ENCODE measurements around the gene BPIFB4. TPM values are rescaled to one million over a fixed set of nuclear protein-coding genes. Genes with fewer than 3 reads are reported as not detected.

The BPIFB4 gene
- total and polyA plus RNA-seq, 4 donors, result 0.25 TPM; not detected in 3

DNA sequence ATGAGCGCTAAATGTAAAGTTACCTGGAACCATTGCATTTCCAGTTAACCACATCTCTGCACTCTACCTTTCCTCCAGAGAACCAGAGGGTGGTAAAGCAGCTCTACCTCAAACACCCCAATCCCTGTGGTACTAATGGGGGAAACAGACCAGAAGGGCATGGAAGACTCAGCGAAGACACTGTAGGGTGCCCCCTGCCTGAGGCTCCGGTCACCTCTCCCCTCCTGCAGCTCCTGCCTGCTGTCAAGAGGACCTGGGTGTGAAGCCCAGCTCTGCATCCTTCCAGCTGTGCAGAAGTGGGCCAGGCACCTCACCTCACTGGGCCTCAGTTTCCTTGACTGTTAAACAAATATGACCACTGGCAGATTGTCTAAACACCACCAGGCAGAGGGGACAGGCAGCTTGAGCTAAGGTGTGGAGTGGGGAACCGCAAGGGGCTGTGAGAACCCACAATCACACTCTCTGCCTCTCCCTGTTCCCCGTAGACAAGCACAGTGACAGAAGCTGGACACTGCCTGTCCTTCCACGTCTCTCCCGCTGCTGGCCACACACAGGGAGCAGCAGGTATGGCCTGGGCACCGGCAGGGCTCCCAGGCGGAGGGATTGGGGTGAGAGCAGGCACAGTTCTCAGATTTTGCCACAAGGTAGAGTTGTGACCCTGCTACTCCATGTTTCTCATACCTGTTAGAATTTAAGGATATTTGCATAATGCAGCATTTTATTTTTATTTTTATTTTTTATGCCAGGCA lies 79.4 kb downstream of the BPIFB4 start:
- peaks cover 0 to 2% (median 1%) of the 10 kb centered on the region in 3 donors for H3K27me3 ChIP-seq (ENCODE audit: control insufficient read depth in 3 of 3, insufficient read depth in 3 of 3, low read length in 2 of 3)
- 81 to 85% methylated on average over 9 of the region's 9 CpGs for whole genome bisulfite sequencing, 2 donors
- H3K4me3 ChIP-seq, result no peak overlapping the region
- H3K27ac ChIP-seq (ENCODE audit: low read depth in 1 of 2, low read length in 1 of 2), result no peak overlapping the region
- ATAC-seq (ENCODE audit: insufficient read depth, low FRiP score), result no peak
- no peak for DNase-seq
- TF ChIP-seq, protein P1, sequence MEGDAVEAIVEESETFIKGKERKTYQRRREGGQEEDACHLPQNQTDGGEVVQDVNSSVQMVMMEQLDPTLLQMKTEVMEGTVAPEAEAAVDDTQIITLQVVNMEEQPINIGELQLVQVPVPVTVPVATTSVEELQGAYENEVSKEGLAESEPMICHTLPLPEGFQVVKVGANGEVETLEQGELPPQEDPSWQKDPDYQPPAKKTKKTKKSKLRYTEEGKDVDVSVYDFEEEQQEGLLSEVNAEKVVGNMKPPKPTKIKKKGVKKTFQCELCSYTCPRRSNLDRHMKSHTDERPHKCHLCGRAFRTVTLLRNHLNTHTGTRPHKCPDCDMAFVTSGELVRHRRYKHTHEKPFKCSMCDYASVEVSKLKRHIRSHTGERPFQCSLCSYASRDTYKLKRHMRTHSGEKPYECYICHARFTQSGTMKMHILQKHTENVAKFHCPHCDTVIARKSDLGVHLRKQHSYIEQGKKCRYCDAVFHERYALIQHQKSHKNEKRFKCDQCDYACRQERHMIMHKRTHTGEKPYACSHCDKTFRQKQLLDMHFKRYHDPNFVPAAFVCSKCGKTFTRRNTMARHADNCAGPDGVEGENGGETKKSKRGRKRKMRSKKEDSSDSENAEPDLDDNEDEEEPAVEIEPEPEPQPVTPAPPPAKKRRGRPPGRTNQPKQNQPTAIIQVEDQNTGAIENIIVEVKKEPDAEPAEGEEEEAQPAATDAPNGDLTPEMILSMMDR (IDR thresholded peaks at IDR 0.05; ENCODE audit: control extremely low read depth, extremely low read depth), result no peak
- no peaks in the 10 kb centered on the region for H3K4me1 ChIP-seq (ENCODE audit: control insufficient read depth in 5 of 5, insufficient read depth in 5 of 5, low read length in 5 of 5)
- H3K9ac ChIP-seq (ENCODE audit: insufficient read depth in 1 of 2, low read length in 2 of 2), result no peak overlapping the region
- peaks cover 0 to 2% (median 0%) of the 10 kb centered on the region in 4 donors for H3K9me3 ChIP-seq (ENCODE audit: control insufficient read depth in 4 of 4, insufficient read depth in 3 of 4, low read length in 3 of 4)
- H3K36me3 ChIP-seq (ENCODE audit: control insufficient read depth in 4 of 4, insufficient read depth in 4 of 4, low read length in 4 of 4), result no peaks in the 10 kb centered on the region

DNA sequence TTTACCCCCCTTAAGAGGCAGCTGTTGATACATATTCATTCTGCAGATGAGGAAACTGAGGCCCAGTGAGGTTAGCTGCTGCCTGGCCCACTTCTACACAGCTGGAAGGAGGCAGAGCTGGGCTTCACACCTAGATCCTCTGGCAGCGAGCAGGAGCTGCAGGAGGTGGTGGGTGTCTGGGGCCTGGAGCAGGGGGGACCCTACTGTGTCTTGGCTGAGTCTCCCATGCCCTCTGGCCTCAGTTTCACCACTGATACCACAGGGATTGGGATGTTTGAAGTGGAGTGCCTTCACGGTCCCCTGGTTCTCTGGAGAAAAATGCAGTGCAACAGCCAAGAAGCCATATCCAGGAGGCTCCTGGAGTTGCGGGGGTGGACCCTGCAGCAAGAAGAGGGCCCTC lies 80.3 kb downstream of the BPIFB4 start:
- TF ChIP-seq, protein P1 (IDR thresholded peaks at IDR 0.05; ENCODE audit: control extremely low read depth, extremely low read depth), result no peak
- Histone ChIP-seq H3K27ac (ENCODE audit: low read depth in 1 of 2, low read length in 1 of 2) (no peak overlapping the region), H3K9ac (ENCODE audit: insufficient read depth in 1 of 2, low read length in 2 of 2) (no peak overlapping the region), H3K36me3 (ENCODE audit: control insufficient read depth in 4 of 4, insufficient read depth in 4 of 4, low read length in 4 of 4) (no peaks in the 10 kb centered on the region), H3K9me3 (ENCODE audit: control insufficient read depth in 4 of 4, insufficient read depth in 3 of 4, low read length in 3 of 4) (peaks cover 0 to 2% (median 0%) of the 10 kb centered on the region in 4 donors), H3K4me1 (ENCODE audit: control insufficient read depth in 5 of 5, insufficient read depth in 5 of 5, low read length in 5 of 5) (no peaks in the 10 kb centered on the region), H3K4me3 (no peak overlapping the region), H3K27me3 (ENCODE audit: control insufficient read depth in 3 of 3, insufficient read depth in 3 of 3, low read length in 2 of 3) (peaks cover 0 to 4% (median 4%) of the 10 kb centered on the region in 3 donors)
- ATAC-seq (ENCODE audit: insufficient read depth, low FRiP score) (no peak), DNase-seq (no peak)
- WGBS, 2 donors, result 76 to 87% methylated on average over 3 of the region's 3 CpGs

DNA sequence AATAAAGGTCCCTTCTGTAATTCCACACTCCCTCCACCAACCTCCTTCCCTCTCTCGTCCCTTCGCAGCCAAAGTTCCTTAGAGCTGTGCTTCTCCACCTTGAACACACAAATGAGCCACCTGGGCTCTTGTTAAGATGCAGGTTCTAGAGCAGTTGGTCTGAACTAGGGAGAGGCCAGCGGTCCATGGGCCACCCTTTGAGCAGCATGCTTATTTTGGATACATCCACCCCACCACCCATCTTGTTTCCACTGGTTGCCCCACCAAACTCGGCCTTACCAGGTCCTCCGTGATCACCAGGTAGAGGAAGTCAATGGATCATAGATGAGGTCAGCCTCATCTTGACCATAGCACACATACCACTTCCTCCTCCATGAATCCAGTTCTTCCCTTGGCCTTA lies 81.2 kb downstream of the BPIFB4 start:
- no peaks in the 10 kb centered on the region for H3K36me3 ChIP-seq (ENCODE audit: control insufficient read depth in 4 of 4, insufficient read depth in 4 of 4, low read length in 4 of 4)
- no peaks in the 10 kb centered on the region for H3K4me1 ChIP-seq (ENCODE audit: control insufficient read depth in 5 of 5, insufficient read depth in 5 of 5, low read length in 5 of 5)
- no peak for ATAC-seq (ENCODE audit: insufficient read depth, low FRiP score)
- WGBS, 2 donors, result 82 to 93% methylated on average over 5 of the region's 5 CpGs
- TF ChIP-seq, protein P1 (IDR thresholded peaks at IDR 0.05; ENCODE audit: control extremely low read depth, extremely low read depth), result no peak
- peaks cover 0 to 2% (median 0%) of the 10 kb centered on the region in 4 donors for H3K9me3 ChIP-seq (ENCODE audit: control insufficient read depth in 4 of 4, insufficient read depth in 3 of 4, low read length in 3 of 4)
- H3K9ac ChIP-seq (ENCODE audit: insufficient read depth in 1 of 2, low read length in 2 of 2), result no peak overlapping the region
- H3K27ac ChIP-seq (ENCODE audit: low read depth in 1 of 2, low read length in 1 of 2), result no peak overlapping the region
- no peak for DNase-seq
- H3K4me3 ChIP-seq, result no peak overlapping the region
- peaks cover 0 to 4% (median 4%) of the 10 kb centered on the region in 3 donors for H3K27me3 ChIP-seq (ENCODE audit: control insufficient read depth in 3 of 3, insufficient read depth in 3 of 3, low read length in 2 of 3)

Other genes with a start within 250 kb of the BPIFB4 start
- gene EFCAB8, start 220.7 kb upstream of the BPIFB4 start, total RNA-seq, result under 1 TPM; 0.57 to 0.83 TPM
- gene EFCAB8, start 220.7 kb upstream of the BPIFB4 start, polyA plus RNA-seq, result under 1 TPM; 0.08 to 0.35 TPM
- not detected for gene SUN5, start 75.2 kb upstream of the BPIFB4 start, total RNA-seq
- not detected for gene SUN5, start 75.2 kb upstream of the BPIFB4 start, polyA plus RNA-seq
- gene BPIFB2, start 71.9 kb upstream of the BPIFB4 start, total RNA-seq, result 1 to 10 TPM; 2.3 to 3.0 TPM
- under 1 TPM; 0.41 to 0.89 TPM for gene BPIFB2, start 71.9 kb upstream of the BPIFB4 start, polyA plus RNA-seq
- gene BPIFB6, start 48.0 kb upstream of the BPIFB4 start, total RNA-seq, result not detected
- gene BPIFB6, start 48.0 kb upstream of the BPIFB4 start, polyA plus RNA-seq, result not detected
- not detected for gene BPIFB3, start 25.7 kb upstream of the BPIFB4 start, total RNA-seq
- not detected for gene BPIFB3, start 25.7 kb upstream of the BPIFB4 start, polyA plus RNA-seq
- under 1 TPM in 1 of 2 donors, not detected in 1; 0.40 TPM for gene BPIFA2, start 88.5 kb downstream of the BPIFB4 start, total RNA-seq
- 1 to 10 TPM; 1.2 to 3.1 TPM for gene BPIFA2, start 88.5 kb downstream of the BPIFB4 start, polyA plus RNA-seq
- not detected for gene BPIFA3, start 137.7 kb downstream of the BPIFB4 start, total RNA-seq
- not detected for gene BPIFA3, start 137.7 kb downstream of the BPIFB4 start, polyA plus RNA-seq
- 10 to 100 TPM in 1 of 2 donors, under 1 TPM in 1; 0.48 to 59.6 TPM for gene BPIFA1, start 156.4 kb downstream of the BPIFB4 start, total RNA-seq
- 100 to 1,000 TPM in 1 of 2 donors, 10 to 100 TPM in 1; 13.2 to 153 TPM for gene BPIFA1, start 156.4 kb downstream of the BPIFB4 start, polyA plus RNA-seq
- 100 to 1,000 TPM in 1 of 2 donors, 10 to 100 TPM in 1; 61.9 to 445 TPM for gene BPIFB1, start 203.6 kb downstream of the BPIFB4 start, total RNA-seq
- gene BPIFB1, start 203.6 kb downstream of the BPIFB4 start, polyA plus RNA-seq, result 100 to 1,000 TPM; 251 to 333 TPM